ENCODE results near the gene TXNDC8.

Gene TXNDC8

GRCh38 chr9:110255463-110256379, 81.9 kb downstream of the TXNDC8 start:
- peak overlapping the region; percentile 98 for H2AFZ ChIP-seq (ENCODE audit: low read depth, low read length, severe bottlenecking)
- no peaks in the 10 kb centered on the region for H3K36me3 ChIP-seq (ENCODE audit: low read length)
- no peaks in the 10 kb centered on the region for H3K27me3 ChIP-seq (ENCODE audit: low read length)
- peak overlapping the region; percentile 76 for H3K9ac ChIP-seq (ENCODE audit: low read length)
- no peaks in the 10 kb centered on the region for H4K20me1 ChIP-seq (ENCODE audit: low read depth, low read length)
- peak overlapping the region; percentile 83 for H3K4me3 ChIP-seq (ENCODE audit: insufficient read depth, low read length, poor library complexity, severe bottlenecking)
- H3K9me3 ChIP-seq (ENCODE audit: insufficient read depth, low read length) = no peaks in the 10 kb centered on the region
- TF ChIP-seq CTCF (IDR thresholded peaks at IDR 0.05; ENCODE audit: insufficient read depth, low read length, poor library complexity, severe bottlenecking) (no peak), EZH2phosphoT487 (conservative IDR thresholded peaks at IDR 0.05; ENCODE audit: low read length) (no peak)
- peaks cover 27% of the 10 kb centered on the region for H3K79me2 ChIP-seq (ENCODE audit: insufficient read depth, low read length)
- peak overlapping the region; percentile 25; the same call in 1 of the 2 replicates for H3K27ac ChIP-seq (ENCODE audit: low read depth, low read length)
- no peaks in the 10 kb centered on the region for H3K9me2 ChIP-seq (replicated peaks; ENCODE audit: insufficient read depth, low read length)
- peak overlapping the region; percentile 59 for H3K4me2 ChIP-seq (ENCODE audit: low read depth, low read length, poor library complexity, severe bottlenecking)
- peaks cover 6% of the 10 kb centered on the region; the same call in 1 of the 2 replicates for H3F3A ChIP-seq (ENCODE audit: insufficient read depth)

GRCh38 chr9:110255034-110255462, 82.6 kb downstream of the TXNDC8 start:
- H3K27ac ChIP-seq (ENCODE audit: low read depth, low read length) = no peak overlapping the region
- H3K4me2 ChIP-seq (ENCODE audit: low read depth, low read length, poor library complexity, severe bottlenecking) = peak overlapping the region; percentile 59
- TF ChIP-seq CTCF (IDR thresholded peaks at IDR 0.05; ENCODE audit: insufficient read depth, low read length, poor library complexity, severe bottlenecking) (no peak), EZH2phosphoT487 (conservative IDR thresholded peaks at IDR 0.05; ENCODE audit: low read length) (no peak)
- peaks cover 27% of the 10 kb centered on the region for H3K79me2 ChIP-seq (ENCODE audit: insufficient read depth, low read length)
- peak overlapping the region; percentile 83 for H3K4me3 ChIP-seq (ENCODE audit: insufficient read depth, low read length, poor library complexity, severe bottlenecking)
- peaks cover 6% of the 10 kb centered on the region; the same call in 1 of the 2 replicates for H3F3A ChIP-seq (ENCODE audit: insufficient read depth)
- no peaks in the 10 kb centered on the region for H3K9me3 ChIP-seq (ENCODE audit: insufficient read depth, low read length)
- H3K27me3 ChIP-seq (ENCODE audit: low read length) = no peaks in the 10 kb centered on the region
- no peaks in the 10 kb centered on the region for H3K9me2 ChIP-seq (replicated peaks; ENCODE audit: insufficient read depth, low read length)
- H3K36me3 ChIP-seq (ENCODE audit: low read length) = no peaks in the 10 kb centered on the region
- peak overlapping the region; percentile 76 for H3K9ac ChIP-seq (ENCODE audit: low read length)
- H2AFZ ChIP-seq (ENCODE audit: low read depth, low read length, severe bottlenecking) = no peak overlapping the region
- H4K20me1 ChIP-seq (ENCODE audit: low read depth, low read length) = no peaks in the 10 kb centered on the region

GRCh38 chr9:110254500-110254899, 83.2 kb downstream of the TXNDC8 start:
- Histone ChIP-seq H3K27ac (ENCODE audit: low read depth, low read length) (no peak overlapping the region), H3K9me2 (replicated peaks; ENCODE audit: insufficient read depth, low read length) (no peaks in the 10 kb centered on the region), H3K36me3 (ENCODE audit: low read length) (no peaks in the 10 kb centered on the region), H3K27me3 (ENCODE audit: low read length) (no peaks in the 10 kb centered on the region), H3K9me3 (ENCODE audit: insufficient read depth, low read length) (no peaks in the 10 kb centered on the region), H3K4me3 (ENCODE audit: insufficient read depth, low read length, poor library complexity, severe bottlenecking) (no peak overlapping the region), H2AFZ (ENCODE audit: low read depth, low read length, severe bottlenecking) (no peak overlapping the region), H4K20me1 (ENCODE audit: low read depth, low read length) (no peaks in the 10 kb centered on the region), H3K9ac (ENCODE audit: low read length) (peak overlapping the region; percentile 76; the same call in 1 of the 2 replicates), H3F3A (ENCODE audit: insufficient read depth) (peaks cover 6% of the 10 kb centered on the region; the same call in 1 of the 2 replicates), H3K4me2 (ENCODE audit: low read depth, low read length, poor library complexity, severe bottlenecking) (peak overlapping the region; percentile 59), H3K79me2 (ENCODE audit: insufficient read depth, low read length) (peaks cover 27% of the 10 kb centered on the region)
- TF ChIP-seq EZH2phosphoT487 (conservative IDR thresholded peaks at IDR 0.05; ENCODE audit: low read length) (no peak), CTCF (IDR thresholded peaks at IDR 0.05; ENCODE audit: insufficient read depth, low read length, poor library complexity, severe bottlenecking) (no peak)
